Bronchial epithelial cell (primary cell): Measurements from ENCODE around the gene SLC32A1. TPM values are rescaled to one million over a fixed set of nuclear protein-coding genes. Genes with fewer than 3 reads are reported as not detected.

ENCODE experiments used
- total RNA-seq: library from RNA; depleted of rRNA; stranded (reverse); fragments of >200 nt; gene quantifications from 2 replicates; pipeline ENCODE4 v1.2.1, GENCODE V29; 2014

Gene SLC32A1
- total RNA-seq, 1 donor from 2014 or later: under 0.01 TPM

Other genes with a start within 250 kb of the SLC32A1 start
- gene ADIG, start 143.3 kb upstream of the SLC32A1 start, total RNA-seq: not detected in 2 replicates
- gene ARHGAP40, start 122.7 kb upstream of the SLC32A1 start, total RNA-seq: 1.1 and 2.7 TPM in 2 replicates
- 12.4 and 20.3 TPM in 2 replicates for gene ACTR5, start 24.0 kb downstream of the SLC32A1 start, total RNA-seq
- 0.26 and 0.77 TPM in 2 replicates for gene PPP1R16B, start 81.2 kb downstream of the SLC32A1 start, total RNA-seq
- 2.6 and 5.1 TPM in 2 replicates for gene FAM83D, start 201.9 kb downstream of the SLC32A1 start, total RNA-seq
- gene DHX35, start 237.9 kb downstream of the SLC32A1 start, total RNA-seq: 7.4 and 8.2 TPM in 2 replicates